ES-I3 (cell line): Measurements from ENCODE around the gene VPS37B.

ENCODE experiments used
- H3K36me3 ChIP-seq: 2 replicates; pipeline ENCODE4 v1.6.1; 2013; ENCODE audit warnings: mild to moderate bottlenecking, low read length, control low read depth, moderate library complexity; ENCODE audit not compliant: insufficient read depth
- H3K4me1 ChIP-seq: 2 replicates; pipeline ENCODE4 v1.6.1; 2013; ENCODE audit warnings: mild to moderate bottlenecking, control low read depth, low read length; ENCODE audit not compliant: insufficient read depth
- H3K9ac ChIP-seq: 2 replicates; pipeline ENCODE4 v1.6.1; 2013; ENCODE audit warnings: low read depth, mild to moderate bottlenecking, low read length, moderate library complexity
- H3K9me3 ChIP-seq: 2 replicates; pipeline ENCODE4 v1.6.1; 2013; ENCODE audit warnings: mild to moderate bottlenecking, low read length, moderate library complexity; ENCODE audit not compliant: control insufficient read depth, insufficient read depth

The VPS37B gene

DNA sequence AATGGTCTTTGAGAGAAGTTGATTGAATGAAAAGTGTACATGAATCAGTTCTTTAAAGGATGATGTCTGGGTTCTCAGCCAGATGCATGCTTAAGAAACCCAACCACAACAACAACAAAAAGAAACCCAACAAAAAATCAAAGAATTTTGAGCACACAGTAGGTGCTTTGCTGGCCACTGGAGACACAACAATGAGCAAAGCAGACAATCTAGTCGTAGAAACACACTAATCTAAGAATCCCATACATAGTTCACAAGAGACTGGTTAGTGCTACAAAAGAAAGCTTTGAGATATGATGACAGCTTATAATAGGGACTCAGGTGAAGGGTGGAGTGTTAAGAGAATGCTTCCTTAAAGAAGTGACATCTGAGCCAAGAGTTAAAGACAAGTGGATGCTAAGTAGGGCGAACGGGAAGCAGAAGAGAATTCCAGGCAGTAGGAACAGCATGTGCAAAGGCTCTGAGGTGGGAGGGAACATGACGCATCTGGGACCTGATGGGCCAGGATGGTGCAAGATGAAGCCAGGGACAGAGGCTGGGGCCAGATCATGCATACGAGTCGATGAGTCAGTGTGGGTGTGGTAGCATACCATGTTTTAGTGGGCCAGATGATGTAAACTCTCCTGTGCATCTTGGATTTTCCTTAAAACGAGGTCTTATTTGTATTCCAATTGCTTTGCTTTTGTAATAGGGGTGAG lies 65.3 kb downstream of the VPS37B start:
- no peak overlapping the region for H3K9ac ChIP-seq
- no peaks in the 10 kb centered on the region for H3K36me3 ChIP-seq
- no peaks in the 10 kb centered on the region for H3K9me3 ChIP-seq
- H3K4me1 ChIP-seq, result no peaks in the 10 kb centered on the region; the same call in 1 of the 2 replicates

- Histone ChIP-seq H3K9ac (no peak overlapping the region), H3K9me3 (no peaks in the 10 kb centered on the region), H3K4me1 (no peaks in the 10 kb centered on the region), H3K36me3 (no peaks in the 10 kb centered on the region)
These were observed 68.7 kb downstream of the VPS37B start for GRCh38 chr12:122827258-122827657.

DNA sequence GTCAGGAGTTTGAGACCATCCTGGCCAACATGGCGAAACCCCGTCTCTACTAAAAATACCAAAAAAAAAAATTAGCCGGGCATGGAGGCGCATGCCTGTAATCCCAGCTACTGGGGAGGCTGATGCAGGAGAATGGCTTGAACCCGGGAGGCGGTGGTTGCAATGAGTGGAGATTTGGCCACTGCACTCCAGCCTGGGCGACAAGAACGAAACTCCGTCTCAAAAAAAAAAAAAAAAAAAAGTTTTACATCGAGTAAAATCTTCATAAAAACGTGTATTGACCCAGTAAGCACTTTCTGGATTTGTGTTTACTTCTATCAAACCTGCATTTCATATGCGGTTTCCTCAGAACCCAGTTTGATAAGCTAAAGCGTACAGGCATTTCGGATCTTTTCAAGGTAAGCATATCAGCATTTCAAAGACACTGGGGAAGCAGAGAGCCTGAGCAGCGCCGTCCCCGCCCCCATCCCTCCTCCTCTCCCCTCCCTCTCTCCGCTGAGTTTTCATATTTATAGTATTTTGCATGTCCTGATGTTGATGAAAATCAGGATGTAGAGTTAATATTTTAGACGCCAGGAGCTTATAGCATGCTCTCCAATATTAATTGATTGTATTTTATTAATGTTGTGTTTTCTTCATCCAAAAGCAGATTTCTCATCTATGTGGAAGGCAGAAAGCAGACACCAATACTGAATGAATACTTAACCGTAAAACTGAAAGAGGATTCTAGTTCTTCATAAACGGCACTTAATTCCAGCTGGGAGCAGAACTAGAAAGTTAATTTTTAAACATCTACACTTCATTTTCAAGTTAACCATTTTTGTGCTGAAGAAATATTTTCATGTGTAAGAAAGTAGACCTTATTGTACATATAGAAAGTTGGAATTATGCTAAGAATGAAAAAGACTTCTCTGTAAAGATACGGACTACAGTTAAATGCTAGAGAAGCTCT lies 69.9 kb downstream of the VPS37B start:
- H3K9ac ChIP-seq, result peak overlapping the region; percentile 30; the same call in 1 of the 2 replicates

DNA sequence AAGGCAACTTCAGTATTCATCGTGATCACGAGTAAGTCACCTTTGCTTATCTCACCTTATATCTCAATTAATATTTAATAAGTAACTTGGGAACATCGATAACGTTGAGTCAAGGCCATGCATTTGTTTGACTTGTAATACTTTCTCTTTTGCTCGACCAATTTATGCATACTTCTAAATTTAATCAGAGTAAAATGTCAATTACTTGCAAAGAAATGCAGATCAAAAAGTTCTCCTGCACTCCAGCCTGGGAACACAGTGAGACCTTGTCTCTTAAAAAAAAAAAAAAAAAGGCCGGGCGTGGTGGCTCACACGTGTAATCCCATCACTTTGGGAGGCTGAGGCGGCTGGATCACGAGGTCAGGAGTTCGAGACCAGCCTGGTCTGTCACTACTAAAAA lies 72.5 kb downstream of the VPS37B start:
- H3K9me3 ChIP-seq, result no peaks in the 10 kb centered on the region
- no peak overlapping the region for H3K9ac ChIP-seq
- no peaks in the 10 kb centered on the region; the same call in 1 of the 2 replicates for H3K4me1 ChIP-seq
- H3K36me3 ChIP-seq, result no peaks in the 10 kb centered on the region

More for the DNA sequence above, 69.9 kb downstream of the VPS37B start:
- Histone ChIP-seq H3K9me3 (no peaks in the 10 kb centered on the region), H3K4me1 (no peaks in the 10 kb centered on the region; the same call in 1 of the 2 replicates), H3K36me3 (no peaks in the 10 kb centered on the region)

DNA sequence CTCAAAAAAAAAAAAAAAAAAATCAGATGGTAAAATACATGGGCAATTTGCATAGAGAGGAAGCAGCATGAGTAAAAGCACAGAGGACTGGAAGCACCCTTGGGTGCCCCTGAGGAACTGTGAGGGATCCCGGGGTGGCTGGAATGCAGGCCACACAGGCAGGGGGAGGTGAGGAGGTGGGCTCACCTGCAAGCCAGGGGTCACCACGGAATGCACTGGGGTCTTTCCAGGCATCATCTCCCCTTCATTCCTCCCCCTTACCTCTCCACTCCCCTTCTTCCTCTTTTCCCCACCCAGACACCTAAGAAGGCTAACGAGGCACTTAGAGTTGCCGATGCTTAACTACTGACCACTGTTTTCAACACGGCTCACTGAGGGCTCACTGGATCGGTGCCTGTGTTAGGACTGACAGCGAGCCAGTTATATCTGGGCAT lies 75.1 kb downstream of the VPS37B start:
- H3K36me3 ChIP-seq, result no peaks in the 10 kb centered on the region
- no peak overlapping the region for H3K9ac ChIP-seq
- H3K4me1 ChIP-seq, result no peaks in the 10 kb centered on the region; the same call in 1 of the 2 replicates
- no peaks in the 10 kb centered on the region for H3K9me3 ChIP-seq

DNA sequence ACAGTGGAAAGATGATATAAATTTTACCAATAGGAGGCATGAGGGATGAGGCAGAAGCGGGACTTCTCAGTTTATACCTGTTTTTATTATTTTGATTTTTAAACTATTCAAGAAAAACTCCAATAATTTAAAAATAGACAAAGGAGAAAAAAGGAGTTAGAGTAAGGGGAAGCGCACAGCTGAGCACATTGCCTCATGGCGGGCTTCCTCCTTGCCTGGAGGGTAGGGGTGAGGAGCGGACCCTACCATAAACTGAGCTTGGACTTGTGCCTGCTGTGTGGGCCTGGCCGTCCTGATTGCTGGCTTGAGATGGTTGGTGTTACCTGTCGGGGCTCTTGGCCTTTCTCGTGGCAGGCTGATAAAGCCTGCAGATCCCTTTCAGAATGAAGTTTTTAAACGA lies 75.8 kb downstream of the VPS37B start:
- Histone ChIP-seq H3K9ac (no peak overlapping the region), H3K9me3 (no peaks in the 10 kb centered on the region), H3K4me1 (no peaks in the 10 kb centered on the region; the same call in 1 of the 2 replicates), H3K36me3 (no peaks in the 10 kb centered on the region)

- no peaks in the 10 kb centered on the region for H3K36me3 ChIP-seq
- no peaks in the 10 kb centered on the region for H3K9me3 ChIP-seq
- no peak overlapping the region for H3K9ac ChIP-seq
- no peaks in the 10 kb centered on the region; the same call in 1 of the 2 replicates for H3K4me1 ChIP-seq
These were observed 76.6 kb downstream of the VPS37B start for GRCh38 chr12:122819209-122819785.
